ENCODE results near the gene HPSE. TPM values are rescaled to one million over a fixed set of nuclear protein-coding genes. Genes with fewer than 3 reads are reported as not detected.

The HPSE gene
- total and polyA plus RNA-seq, 2 of the 8 experiments (the other 6 are each of a cell fraction or from before 2014, with no cell fraction given), result 1.5 to 5.0 TPM

GRCh38 chr4:83269256-83269655, 65.4 kb downstream of the HPSE start (continued):
- no peak for TF ChIP-seq CHD7 (IDR thresholded peaks at IDR 0.05; ENCODE audit: insufficient replicate concordance, low read length)
- TF ChIP-seq ATF2 (IDR thresholded peaks at IDR 0.05; ENCODE audit: low read length), result no peak
- TF ChIP-seq ZNF274 (IDR thresholded peaks at IDR 0.05; ENCODE audit: borderline replicate concordance, extremely low read depth, low read length), result no peak
- TF ChIP-seq BACH1 (IDR thresholded peaks at IDR 0.05; ENCODE audit: low read length), result no peak
- no peak for TF ChIP-seq SP2 (IDR thresholded peaks at IDR 0.05; ENCODE audit: low read length)
- TF ChIP-seq CEBPB (IDR thresholded peaks at IDR 0.05; ENCODE audit: low read depth, low read length), result no peak
- no peak for TF ChIP-seq TCF12 (IDR thresholded peaks at IDR 0.05; ENCODE audit: low read depth, low read length)
- TF ChIP-seq MAX (IDR thresholded peaks at IDR 0.05), result no peak
- TF ChIP-seq ASH2L (IDR thresholded peaks at IDR 0.05; ENCODE audit: low read length), result no peak
- no peak for TF ChIP-seq NANOG (IDR thresholded peaks at IDR 0.05; ENCODE audit: insufficient read depth, low read depth, low read length, poor library complexity, severe bottlenecking)
- no peak for TF ChIP-seq CREB1 (IDR thresholded peaks at IDR 0.05)
